Glomerular visceral epithelial cell (primary cell): Measurements from ENCODE around the gene FER1L5.
A peak's percentile ranks its signal among the peaks of the same experiment; 100 is the strongest.
"Not testable (repeated sequence)": the region's sequence is repeated elsewhere in the genome, so short reads cannot be mapped to it uniquely, and the experiment has no call there.

Source experiments
- DNase-seq: peaks from one replicate; pipeline ENCODE4 v3.0.0-alpha.2; 2016; ENCODE audit errors: extremely low spot score

The FER1L5 gene

GRCh38 chr2:96636551-96637171 lies 5.9 kb upstream of the FER1L5 start:
- DNase-seq: peak; percentile 47

GRCh38 chr2:96637385-96638143 lies 5.0 kb upstream of the FER1L5 start:
- peak; percentile 95 for DNase-seq

GRCh38 chr2:96638144-96639121 lies 4.1 kb upstream of the FER1L5 start, which contains the start of gene KANSL3:
Gene KANSL3, minus strand, starts transcription at chr2:96638312. Its CDS starts 1,177 bp downstream, at chr2:96637135.
- peak; percentile 95 for DNase-seq

GRCh38 chr2:96647681-96648080 lies 5.1 kb downstream of the FER1L5 start:
- DNase-seq: no peak

- DNase-seq: no peak
Measured at GRCh38 chr2:96648306-96648930, 5.9 kb downstream of the FER1L5 start.

GRCh38 chr2:96649342-96649741 lies 6.8 kb downstream of the FER1L5 start:
- DNase-seq: no peak

GRCh38 chr2:96651793-96652192 lies 9.2 kb downstream of the FER1L5 start:
- DNase-seq: no peak

- not testable (repeated sequence) for DNase-seq
Measured at GRCh38 chr2:96654791-96655190, 12.2 kb downstream of the FER1L5 start.

GRCh38 chr2:96655526-96655925 lies 13.0 kb downstream of the FER1L5 start:
- no peak for DNase-seq

GRCh38 chr2:96656540-96656939 lies 14.0 kb downstream of the FER1L5 start:
- no peak for DNase-seq

- DNase-seq: no peak
Measured at GRCh38 chr2:96661324-96661723, 18.8 kb downstream of the FER1L5 start.

GRCh38 chr2:96662360-96662759 lies 19.8 kb downstream of the FER1L5 start:
- no peak for DNase-seq

GRCh38 chr2:96663177-96663576 lies 20.6 kb downstream of the FER1L5 start:
- no peak for DNase-seq

GRCh38 chr2:96663829-96664228 lies 21.3 kb downstream of the FER1L5 start:
- no peak for DNase-seq

GRCh38 chr2:96664366-96664925 lies 21.9 kb downstream of the FER1L5 start:
- DNase-seq: no peak

- peak; percentile 96 for DNase-seq
Measured at GRCh38 chr2:96665083-96665569, 22.6 kb downstream of the FER1L5 start.

- DNase-seq: not testable (repeated sequence)
Measured at GRCh38 chr2:96665717-96666116, 23.2 kb downstream of the FER1L5 start.

- no peak for DNase-seq
Measured at GRCh38 chr2:96668771-96669170, 26.2 kb downstream of the FER1L5 start.

GRCh38 chr2:96669539-96670215 lies 27.1 kb downstream of the FER1L5 start:
- no peak for DNase-seq

- no peak for DNase-seq
Measured at GRCh38 chr2:96679848-96680247, 37.3 kb downstream of the FER1L5 start.
